GM19452 (cell line): ENCODE results near the gene PLEKHN1.

Experiments
- ATAC-seq: cut with Tn5 transposase; IDR thresholded peaks from one replicate; pipeline ENCODE4 v1.9.1; 2021; ENCODE audit not compliant: unreplicated experiment

The PLEKHN1 gene

DNA sequence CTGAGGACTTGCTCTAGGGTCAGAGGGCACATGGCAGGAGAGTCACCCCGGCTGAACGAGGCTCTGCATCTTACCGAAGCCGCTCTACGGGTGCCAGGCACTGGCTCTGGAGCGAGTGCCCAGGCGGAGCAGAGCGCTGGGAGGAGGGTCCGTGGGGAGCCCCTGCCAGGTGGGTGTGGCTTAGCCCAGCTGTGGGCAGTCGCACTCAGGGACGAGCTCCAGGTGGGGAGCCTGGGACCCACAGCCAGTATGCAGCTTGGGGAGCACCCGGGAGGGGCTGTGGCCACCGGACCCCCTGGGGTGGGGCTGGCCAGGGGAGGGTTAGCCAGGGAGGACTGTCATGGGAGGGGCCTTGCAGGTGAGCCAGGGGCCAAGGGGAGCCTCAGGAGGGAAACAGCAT is 57.4 kb downstream of the PLEKHN1 start:
- ATAC-seq: no peak

DNA sequence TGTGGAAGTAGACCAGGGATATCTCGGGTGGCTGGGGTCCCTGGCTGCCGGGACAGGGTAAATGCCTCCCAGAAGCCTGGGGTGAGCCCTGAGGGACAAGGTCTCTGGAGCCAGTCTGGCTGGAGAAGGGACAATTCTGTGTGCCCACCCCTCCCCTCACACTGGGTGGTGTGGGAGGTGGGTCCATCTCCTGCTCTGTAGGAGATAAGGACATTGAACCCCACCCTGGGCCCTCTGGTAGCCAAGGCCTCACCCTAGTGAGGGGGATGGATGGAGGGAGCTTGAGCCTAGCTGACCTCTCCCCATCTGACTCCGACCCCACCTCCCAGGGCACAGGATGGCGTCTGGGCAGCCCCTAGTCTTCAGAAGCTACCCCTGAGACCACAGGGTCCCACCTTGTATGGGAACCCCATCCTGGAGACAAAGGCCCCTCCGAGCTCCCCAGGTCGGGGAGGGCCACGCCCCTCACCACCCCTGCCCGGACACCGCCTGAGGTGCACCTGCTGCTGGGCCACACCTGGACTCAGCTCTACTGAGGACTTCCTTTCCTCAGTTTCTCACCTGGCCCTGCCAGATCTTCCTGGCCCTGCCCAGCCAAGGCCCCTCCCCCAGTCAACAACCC is 58.0 kb downstream of the PLEKHN1 start:
- no peak for ATAC-seq

- ATAC-seq: no peak
Measured at GRCh38 chr1:1024771-1025699, 58.8 kb downstream of the PLEKHN1 start.
